HEK293 (cell line): ENCODE results near the gene MLLT10.

Source experiments
- HOXD13 ChIP-seq: sonication (generic); formaldehyde crosslinking; IDR thresholded peaks from 2 replicates; pipeline ENCODE4 v1.8.0; 2022; ENCODE audit warnings: missing genetic modification reagents, borderline replicate concordance
- KLF10 ChIP-seq: fragments of 450-650 bp; IDR thresholded peaks from 2 replicates; pipeline ENCODE4 v1.5.1; 2018; ENCODE audit warnings: missing biosample characterization, mild to moderate bottlenecking, missing genetic modification characterization
- MYNN ChIP-seq: fragments of 450-650 bp; formaldehyde crosslinking; IDR thresholded peaks from 2 replicates; pipeline ENCODE4 v1.5.1; 2016; ENCODE audit warnings: missing biosample characterization, missing genetic modification characterization, borderline replicate concordance
- PRDM10 ChIP-seq: fragments of 450-650 bp; formaldehyde crosslinking; IDR thresholded peaks from 2 replicates; pipeline ENCODE4 v1.5.1; 2016; ENCODE audit warnings: missing biosample characterization, missing genetic modification characterization
- SP7 ChIP-seq: fragments of 450-650 bp; formaldehyde crosslinking; IDR thresholded peaks from 2 replicates; pipeline ENCODE4 v1.5.1; 2016; ENCODE audit warnings: missing biosample characterization, missing genetic modification characterization
- TCF7L2 ChIP-seq: IDR thresholded peaks from 2 replicates; pipeline ENCODE4 v1.6.1; 2011; ENCODE audit warnings: low read depth, mild to moderate bottlenecking, inconsistent platforms, low read length, moderate library complexity, borderline replicate concordance
- ZBTB48 ChIP-seq: fragments of 450-650 bp; formaldehyde crosslinking; IDR thresholded peaks from 2 replicates; pipeline ENCODE4 v1.5.1; 2016; ENCODE audit warnings: missing biosample characterization, missing genetic modification characterization
- ZBTB8A ChIP-seq: fragments of 450-650 bp; formaldehyde crosslinking; IDR thresholded peaks from 2 replicates; pipeline ENCODE4 v1.5.1; 2016; ENCODE audit warnings: missing biosample characterization, missing genetic modification characterization
- ZIC2 ChIP-seq: fragments of 450-650 bp; formaldehyde crosslinking; IDR thresholded peaks from 2 replicates; pipeline ENCODE4 v1.5.1; 2016; ENCODE audit warnings: missing biosample characterization, missing genetic modification characterization
- ZNF18 ChIP-seq: fragments of 450-650 bp; formaldehyde crosslinking; IDR thresholded peaks from 2 replicates; pipeline ENCODE4 v1.5.1; 2016; ENCODE audit warnings: missing biosample characterization, missing genetic modification characterization
- ZNF221 ChIP-seq: fragments of 450-650 bp; formaldehyde crosslinking; IDR thresholded peaks from 2 replicates; pipeline ENCODE4 v1.5.1; 2017; ENCODE audit warnings: missing biosample characterization, missing genetic modification characterization, borderline replicate concordance
- ZNF248 ChIP-seq: fragments of 450-650 bp; formaldehyde crosslinking; IDR thresholded peaks from 2 replicates; pipeline ENCODE4 v1.5.1; 2017; ENCODE audit warnings: missing biosample characterization, missing genetic modification characterization
- ZNF292 ChIP-seq: fragments of 450-650 bp; formaldehyde crosslinking; IDR thresholded peaks from 2 replicates; pipeline ENCODE4 v1.5.1; 2016; ENCODE audit warnings: low read depth, missing biosample characterization, missing genetic modification characterization, borderline replicate concordance
- ZNF362 ChIP-seq: fragments of 450-650 bp; formaldehyde crosslinking; IDR thresholded peaks from 2 replicates; pipeline ENCODE4 v1.5.1; 2016; ENCODE audit warnings: missing biosample characterization, missing genetic modification characterization
- ZNF37A ChIP-seq: fragments of 450-650 bp; IDR thresholded peaks from 2 replicates; pipeline ENCODE4 v1.5.1; 2018; ENCODE audit warnings: missing biosample characterization, missing genetic modification characterization
- ZNF394 ChIP-seq: fragments of 450-650 bp; formaldehyde crosslinking; IDR thresholded peaks from 2 replicates; pipeline ENCODE4 v1.5.1; 2016; ENCODE audit warnings: missing biosample characterization, missing genetic modification characterization, mild to moderate bottlenecking, moderate library complexity, borderline replicate concordance
- ZNF404 ChIP-seq: fragments of 450-650 bp; formaldehyde crosslinking; IDR thresholded peaks from 2 replicates; pipeline ENCODE4 v1.5.1; 2017; ENCODE audit warnings: missing biosample characterization, missing genetic modification characterization
- ZNF501 ChIP-seq: fragments of 450-650 bp; formaldehyde crosslinking; IDR thresholded peaks from 2 replicates; pipeline ENCODE4 v1.5.1; 2016; ENCODE audit warnings: missing biosample characterization, missing genetic modification characterization
- ZNF530 ChIP-seq: fragments of 450-650 bp; formaldehyde crosslinking; IDR thresholded peaks from 2 replicates; pipeline ENCODE4 v1.5.1; 2016; ENCODE audit warnings: low read depth, missing biosample characterization, missing genetic modification characterization
- ZNF555 ChIP-seq: fragments of 450-650 bp; formaldehyde crosslinking; conservative IDR thresholded peaks from 2 replicates; pipeline ENCODE4 v1.5.1; 2017; ENCODE audit warnings: missing biosample characterization, mild to moderate bottlenecking, missing genetic modification characterization, inconsistent platforms
- ZNF658 ChIP-seq: fragments of 450-650 bp; formaldehyde crosslinking; IDR thresholded peaks from 2 replicates; pipeline ENCODE4; 2016; ENCODE audit warnings: missing biosample characterization, missing genetic modification characterization
- ZNF670 ChIP-seq: fragments of 450-650 bp; formaldehyde crosslinking; IDR thresholded peaks from 2 replicates; pipeline ENCODE4 v1.5.1; 2016; ENCODE audit warnings: missing biosample characterization, missing genetic modification characterization, low read depth
- ZNF768 ChIP-seq: fragments of 450-650 bp; formaldehyde crosslinking; IDR thresholded peaks from 2 replicates; pipeline ENCODE4 v1.5.1; 2018; ENCODE audit warnings: missing biosample characterization, mild to moderate bottlenecking, missing genetic modification characterization
- ZNF776 ChIP-seq: fragments of 450-650 bp; formaldehyde crosslinking; IDR thresholded peaks from 2 replicates; pipeline ENCODE4 v1.5.0; 2017; ENCODE audit warnings: missing biosample characterization, missing genetic modification characterization, borderline replicate concordance
- ZNF830 ChIP-seq: fragments of 450-650 bp; IDR thresholded peaks from 2 replicates; pipeline ENCODE4 v1.5.0; 2018; ENCODE audit warnings: missing biosample characterization, missing genetic modification characterization, low read depth, mild to moderate bottlenecking, moderate library complexity
- ZXDB ChIP-seq: fragments of 450-650 bp; formaldehyde crosslinking; IDR thresholded peaks from 2 replicates; pipeline ENCODE4 v1.5.1; 2016; ENCODE audit warnings: missing biosample characterization, missing genetic modification characterization
- TF ChIP-seq, protein P1 (sequence below): fragments of 450-650 bp; formaldehyde crosslinking; IDR thresholded peaks from 2 replicates; pipeline ENCODE4 v1.5.1; 2016; ENCODE audit warnings: missing biosample characterization, missing genetic modification characterization
- TF ChIP-seq, protein P2 (sequence below): fragments of 450-650 bp; formaldehyde crosslinking; IDR thresholded peaks from 2 replicates; pipeline ENCODE4 v1.5.1; 2016; ENCODE audit warnings: missing biosample characterization, missing genetic modification characterization
- TF ChIP-seq, protein P3 (sequence below): fragments of 450-650 bp; formaldehyde crosslinking; IDR thresholded peaks from 2 replicates; pipeline ENCODE4 v1.5.0; 2017; ENCODE audit warnings: missing biosample characterization, missing genetic modification characterization, borderline replicate concordance

The MLLT10 gene

GRCh38 chr10:21720090-21720489 is 186.1 kb downstream of the MLLT10 start (continued):
- TF ChIP-seq, protein P1, sequence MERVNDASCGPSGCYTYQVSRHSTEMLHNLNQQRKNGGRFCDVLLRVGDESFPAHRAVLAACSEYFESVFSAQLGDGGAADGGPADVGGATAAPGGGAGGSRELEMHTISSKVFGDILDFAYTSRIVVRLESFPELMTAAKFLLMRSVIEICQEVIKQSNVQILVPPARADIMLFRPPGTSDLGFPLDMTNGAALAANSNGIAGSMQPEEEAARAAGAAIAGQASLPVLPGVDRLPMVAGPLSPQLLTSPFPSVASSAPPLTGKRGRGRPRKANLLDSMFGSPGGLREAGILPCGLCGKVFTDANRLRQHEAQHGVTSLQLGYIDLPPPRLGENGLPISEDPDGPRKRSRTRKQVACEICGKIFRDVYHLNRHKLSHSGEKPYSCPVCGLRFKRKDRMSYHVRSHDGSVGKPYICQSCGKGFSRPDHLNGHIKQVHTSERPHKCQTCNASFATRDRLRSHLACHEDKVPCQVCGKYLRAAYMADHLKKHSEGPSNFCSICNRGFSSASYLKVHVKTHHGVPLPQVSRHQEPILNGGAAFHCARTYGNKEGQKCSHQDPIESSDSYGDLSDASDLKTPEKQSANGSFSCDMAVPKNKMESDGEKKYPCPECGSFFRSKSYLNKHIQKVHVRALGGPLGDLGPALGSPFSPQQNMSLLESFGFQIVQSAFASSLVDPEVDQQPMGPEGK: peak; percentile 23; the same call in 1 of the 2 replicates
- TF ChIP-seq ZNF404 (tag by site-specific recombination): no peak
- TF ChIP-seq HOXD13 (CRISPR knock-in tag): no peak
- peak; percentile 76 for TF ChIP-seq SP7
- no peak for TF ChIP-seq ZBTB48 (tag by site-specific recombination)
- TF ChIP-seq ZNF18: peak; percentile 83
- TF ChIP-seq, protein P2, sequence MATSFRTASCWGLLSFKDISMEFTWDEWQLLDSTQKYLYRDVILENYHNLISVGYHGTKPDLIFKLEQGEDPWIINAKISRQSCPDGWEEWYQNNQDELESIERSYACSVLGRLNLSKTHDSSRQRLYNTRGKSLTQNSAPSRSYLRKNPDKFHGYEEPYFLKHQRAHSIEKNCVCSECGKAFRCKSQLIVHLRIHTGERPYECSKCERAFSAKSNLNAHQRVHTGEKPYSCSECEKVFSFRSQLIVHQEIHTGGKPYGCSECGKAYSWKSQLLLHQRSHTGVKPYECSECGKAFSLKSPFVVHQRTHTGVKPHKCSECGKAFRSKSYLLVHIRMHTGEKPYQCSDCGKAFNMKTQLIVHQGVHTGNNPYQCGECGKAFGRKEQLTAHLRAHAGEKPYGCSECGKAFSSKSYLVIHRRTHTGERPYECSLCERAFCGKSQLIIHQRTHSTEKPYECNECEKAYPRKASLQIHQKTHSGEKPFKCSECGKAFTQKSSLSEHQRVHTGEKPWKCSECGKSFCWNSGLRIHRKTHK (tag by site-specific recombination): no peak
- no peak for TF ChIP-seq ZNF292 (tag by site-specific recombination)
- TF ChIP-seq ZNF670 (tag by site-specific recombination): no peak
- no peak for TF ChIP-seq TCF7L2
- no peak for TF ChIP-seq ZNF501 (tag by site-specific recombination)
- no peak for TF ChIP-seq ZBTB8A
- no peak for TF ChIP-seq ZNF658 (tag by site-specific recombination)
- no peak for TF ChIP-seq ZNF37A (tag by site-specific recombination)
- TF ChIP-seq ZNF768 (tag by site-specific recombination): no peak
- TF ChIP-seq ZNF394: no peak
- TF ChIP-seq ZNF555 (tag by site-specific recombination): no peak
- no peak for TF ChIP-seq ZXDB
- no peak for TF ChIP-seq ZNF530
- no peak for TF ChIP-seq ZIC2 (tag by site-specific recombination)
- no peak for TF ChIP-seq ZNF776 (tag by site-specific recombination)
- TF ChIP-seq ZNF830: no peak
- no peak for TF ChIP-seq MYNN (tag by site-specific recombination)
- TF ChIP-seq ZNF221 (tag by site-specific recombination): no peak
- TF ChIP-seq, protein P3, sequence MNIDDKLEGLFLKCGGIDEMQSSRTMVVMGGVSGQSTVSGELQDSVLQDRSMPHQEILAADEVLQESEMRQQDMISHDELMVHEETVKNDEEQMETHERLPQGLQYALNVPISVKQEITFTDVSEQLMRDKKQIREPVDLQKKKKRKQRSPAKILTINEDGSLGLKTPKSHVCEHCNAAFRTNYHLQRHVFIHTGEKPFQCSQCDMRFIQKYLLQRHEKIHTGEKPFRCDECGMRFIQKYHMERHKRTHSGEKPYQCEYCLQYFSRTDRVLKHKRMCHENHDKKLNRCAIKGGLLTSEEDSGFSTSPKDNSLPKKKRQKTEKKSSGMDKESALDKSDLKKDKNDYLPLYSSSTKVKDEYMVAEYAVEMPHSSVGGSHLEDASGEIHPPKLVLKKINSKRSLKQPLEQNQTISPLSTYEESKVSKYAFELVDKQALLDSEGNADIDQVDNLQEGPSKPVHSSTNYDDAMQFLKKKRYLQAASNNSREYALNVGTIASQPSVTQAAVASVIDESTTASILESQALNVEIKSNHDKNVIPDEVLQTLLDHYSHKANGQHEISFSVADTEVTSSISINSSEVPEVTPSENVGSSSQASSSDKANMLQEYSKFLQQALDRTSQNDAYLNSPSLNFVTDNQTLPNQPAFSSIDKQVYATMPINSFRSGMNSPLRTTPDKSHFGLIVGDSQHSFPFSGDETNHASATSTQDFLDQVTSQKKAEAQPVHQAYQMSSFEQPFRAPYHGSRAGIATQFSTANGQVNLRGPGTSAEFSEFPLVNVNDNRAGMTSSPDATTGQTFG (tag by site-specific recombination): no peak
- peak; percentile 85 for TF ChIP-seq PRDM10 (tag by site-specific recombination)
- TF ChIP-seq ZNF248 (tag by site-specific recombination): no peak
- TF ChIP-seq KLF10 (tag by site-specific recombination): no peak
- no peak for TF ChIP-seq ZNF362 (tag by site-specific recombination)
